NCI-H2227 (cell line): ENCODE data around the gene OR10AD1.
"Not testable (repeated sequence)": the region's sequence is repeated elsewhere in the genome, so short reads cannot be mapped to it uniquely, and the experiment has no call there.

Experiments
- DNase-seq: peaks from one replicate; lab custom pipeline; 2025; ENCODE audit not compliant: unreplicated experiment; lab: John Stamatoyannopoulos, UW

Gene OR10AD1

GRCh38 chr12:48203192-48203591, at the start of gene OR10AD1:
TSS of gene OR10AD1 (minus strand) at chr12:48203292. CDS start at chr12:48203292, 0 bp downstream.
- no peak for DNase-seq

GRCh38 chr12:48247181-48247966, 44.3 kb upstream of the OR10AD1 start:
- no peak for DNase-seq

- DNase-seq: no peak
Observed at GRCh38 chr12:48237162-48237561, 34.1 kb upstream of the OR10AD1 start.

- DNase-seq: no peak
Observed at GRCh38 chr12:48235796-48236333, 32.8 kb upstream of the OR10AD1 start.

GRCh38 chr12:48231169-48231958, 28.3 kb upstream of the OR10AD1 start:
- DNase-seq: not testable (repeated sequence)

- DNase-seq: not testable (repeated sequence)
Observed at GRCh38 chr12:48224533-48224932, 21.4 kb upstream of the OR10AD1 start.

GRCh38 chr12:48221645-48222044, 18.6 kb upstream of the OR10AD1 start:
- DNase-seq: no peak

- no peak for DNase-seq
Observed at GRCh38 chr12:48220701-48221100, 17.6 kb upstream of the OR10AD1 start.

- no peak for DNase-seq
Observed at GRCh38 chr12:48219631-48220030, 16.5 kb upstream of the OR10AD1 start.

GRCh38 chr12:48216785-48217184, 13.7 kb upstream of the OR10AD1 start:
- DNase-seq: no peak

GRCh38 chr12:48209495-48209894, 6.4 kb upstream of the OR10AD1 start:
- DNase-seq: not testable (repeated sequence)

- no peak for DNase-seq
Observed at GRCh38 chr12:48202766-48203165, 326 bp downstream of the OR10AD1 start.

GRCh38 chr12:48201516-48201915, 1.6 kb downstream of the OR10AD1 start:
- DNase-seq: no peak

- no peak for DNase-seq
Observed at GRCh38 chr12:48201091-48201490, 2.0 kb downstream of the OR10AD1 start.

GRCh38 chr12:48199774-48200221, 3.3 kb downstream of the OR10AD1 start:
- DNase-seq: no peak

- no peak for DNase-seq
Observed at GRCh38 chr12:48198985-48199384, 4.1 kb downstream of the OR10AD1 start.

GRCh38 chr12:48198672-48198971, 4.5 kb downstream of the OR10AD1 start:
- DNase-seq: peak; percentile 24

GRCh38 chr12:48197971-48198671, 5.0 kb downstream of the OR10AD1 start:
- peak; percentile 95 for DNase-seq

- DNase-seq: peak; percentile 40
Observed at GRCh38 chr12:48197549-48197970, 5.5 kb downstream of the OR10AD1 start.

GRCh38 chr12:48194799-48195201, 8.3 kb downstream of the OR10AD1 start:
- no peak for DNase-seq

- DNase-seq: no peak
Observed at GRCh38 chr12:48193623-48194022, 9.5 kb downstream of the OR10AD1 start.
